GM21360 (cell line): Measurements from ENCODE around the gene HEBP1.

ENCODE experiments used
- ATAC-seq: cut with Tn5 transposase; IDR thresholded peaks from one replicate; pipeline ENCODE4 v1.9.1; 2021; ENCODE audit warnings: mild to moderate bottlenecking, moderate library complexity; ENCODE audit not compliant: unreplicated experiment

The HEBP1 gene

GRCh38 chr12:12992418-12993130 is 7.5 kb downstream of the HEBP1 start:
- no peak for ATAC-seq

GRCh38 chr12:12990700-12991468 is 9.2 kb downstream of the HEBP1 start:
- ATAC-seq: no peak

GRCh38 chr12:12987421-12987820 is 12.6 kb downstream of the HEBP1 start:
- no peak for ATAC-seq

- no peak for ATAC-seq
These were observed 13.2 kb downstream of the HEBP1 start for GRCh38 chr12:12986775-12987331.

- ATAC-seq: no peak
These were observed 14.2 kb downstream of the HEBP1 start for GRCh38 chr12:12985817-12986408.

GRCh38 chr12:12984149-12984548 is 15.9 kb downstream of the HEBP1 start:
- no peak for ATAC-seq

GRCh38 chr12:12983420-12984035 is 16.5 kb downstream of the HEBP1 start:
- ATAC-seq: no peak

- no peak for ATAC-seq
These were observed 17.7 kb downstream of the HEBP1 start for GRCh38 chr12:12982331-12982730.

- no peak for ATAC-seq
These were observed 20.3 kb downstream of the HEBP1 start for GRCh38 chr12:12979731-12980259.

- ATAC-seq: no peak
These were observed 20.9 kb downstream of the HEBP1 start for GRCh38 chr12:12979126-12979525.

GRCh38 chr12:12977231-12977630 is 22.8 kb downstream of the HEBP1 start:
- no peak for ATAC-seq

GRCh38 chr12:12976366-12976765 is 23.7 kb downstream of the HEBP1 start:
- no peak for ATAC-seq

- ATAC-seq: no peak
These were observed 24.6 kb downstream of the HEBP1 start for GRCh38 chr12:12975322-12976077.

- ATAC-seq: no peak
These were observed 25.9 kb downstream of the HEBP1 start for GRCh38 chr12:12974211-12974610.

- ATAC-seq: no peak
These were observed 27.0 kb downstream of the HEBP1 start for GRCh38 chr12:12973019-12973418.

- ATAC-seq: no peak
These were observed 34.2 kb downstream of the HEBP1 start for GRCh38 chr12:12965836-12966235.

GRCh38 chr12:12964255-12964654 is 35.8 kb downstream of the HEBP1 start:
- no peak for ATAC-seq

- ATAC-seq: no peak
These were observed 39.3 kb downstream of the HEBP1 start for GRCh38 chr12:12960639-12961209.

GRCh38 chr12:12958886-12959285 is 41.2 kb downstream of the HEBP1 start:
- no peak for ATAC-seq
